ENCODE measurements around the gene STAT6. TPM values are rescaled to one million over a fixed set of nuclear protein-coding genes. Genes with fewer than 3 reads are reported as not detected.

STAT6 gene
- total RNA-seq, 2 donors from 2014 or later, result 52.7 to 82.4 TPM

- Histone ChIP-seq H3K27me3 (no peaks in the 10 kb centered on the region), H3K4me3 (no peak overlapping the region), H3K4me1 (no peaks in the 10 kb centered on the region), H3K27ac (no peak overlapping the region), H3K36me3 (replicated peaks in 1 of 2; ENCODE audit: insufficient read depth in 1 of 2, low read depth in 2 of 2) (peaks cover 0 to 1% of the 10 kb centered on the region in 2 donors), H3K9me3 (no peaks in the 10 kb centered on the region)
- ATAC-seq (no peak), DNase-seq (no peak)
- intact Hi-C loops (cut with DNase I), result no loop called here
- 86 to 95% methylated on average over 4 to 16 of the region's 16 CpGs for WGBS, 2 donors
- TF ChIP-seq, protein P1, sequence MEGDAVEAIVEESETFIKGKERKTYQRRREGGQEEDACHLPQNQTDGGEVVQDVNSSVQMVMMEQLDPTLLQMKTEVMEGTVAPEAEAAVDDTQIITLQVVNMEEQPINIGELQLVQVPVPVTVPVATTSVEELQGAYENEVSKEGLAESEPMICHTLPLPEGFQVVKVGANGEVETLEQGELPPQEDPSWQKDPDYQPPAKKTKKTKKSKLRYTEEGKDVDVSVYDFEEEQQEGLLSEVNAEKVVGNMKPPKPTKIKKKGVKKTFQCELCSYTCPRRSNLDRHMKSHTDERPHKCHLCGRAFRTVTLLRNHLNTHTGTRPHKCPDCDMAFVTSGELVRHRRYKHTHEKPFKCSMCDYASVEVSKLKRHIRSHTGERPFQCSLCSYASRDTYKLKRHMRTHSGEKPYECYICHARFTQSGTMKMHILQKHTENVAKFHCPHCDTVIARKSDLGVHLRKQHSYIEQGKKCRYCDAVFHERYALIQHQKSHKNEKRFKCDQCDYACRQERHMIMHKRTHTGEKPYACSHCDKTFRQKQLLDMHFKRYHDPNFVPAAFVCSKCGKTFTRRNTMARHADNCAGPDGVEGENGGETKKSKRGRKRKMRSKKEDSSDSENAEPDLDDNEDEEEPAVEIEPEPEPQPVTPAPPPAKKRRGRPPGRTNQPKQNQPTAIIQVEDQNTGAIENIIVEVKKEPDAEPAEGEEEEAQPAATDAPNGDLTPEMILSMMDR (IDR thresholded peaks at IDR 0.05), result no peak
- no peak for TF ChIP-seq POLR2A (IDR thresholded peaks at IDR 0.05)
Observed at GRCh38 chr12:57158186-57158585, 47.0 kb upstream of the STAT6 start.

GRCh38 chr12:57157588-57158173 lies 46.5 kb upstream of the STAT6 start:
- WGBS, 2 donors, result 80 to 95% methylated on average over 5 of the region's 5 CpGs
- Histone ChIP-seq H3K36me3 (replicated peaks in 1 of 2; ENCODE audit: insufficient read depth in 1 of 2, low read depth in 2 of 2) (peaks cover 0 to under 1% of the 10 kb centered on the region in 2 donors), H3K27ac (no peak overlapping the region), H3K4me3 (no peak overlapping the region), H3K9me3 (no peaks in the 10 kb centered on the region), H3K4me1 (no peaks in the 10 kb centered on the region), H3K27me3 (no peaks in the 10 kb centered on the region)
- no peak for ATAC-seq
- TF ChIP-seq POLR2A (IDR thresholded peaks at IDR 0.05), result no peak
- TF ChIP-seq, protein P1 (IDR thresholded peaks at IDR 0.05), result no peak
- DNase-seq, result peak in 1 of 4 donors; percentile 65
- intact Hi-C loops (cut with DNase I), result no loop called here

DNA sequence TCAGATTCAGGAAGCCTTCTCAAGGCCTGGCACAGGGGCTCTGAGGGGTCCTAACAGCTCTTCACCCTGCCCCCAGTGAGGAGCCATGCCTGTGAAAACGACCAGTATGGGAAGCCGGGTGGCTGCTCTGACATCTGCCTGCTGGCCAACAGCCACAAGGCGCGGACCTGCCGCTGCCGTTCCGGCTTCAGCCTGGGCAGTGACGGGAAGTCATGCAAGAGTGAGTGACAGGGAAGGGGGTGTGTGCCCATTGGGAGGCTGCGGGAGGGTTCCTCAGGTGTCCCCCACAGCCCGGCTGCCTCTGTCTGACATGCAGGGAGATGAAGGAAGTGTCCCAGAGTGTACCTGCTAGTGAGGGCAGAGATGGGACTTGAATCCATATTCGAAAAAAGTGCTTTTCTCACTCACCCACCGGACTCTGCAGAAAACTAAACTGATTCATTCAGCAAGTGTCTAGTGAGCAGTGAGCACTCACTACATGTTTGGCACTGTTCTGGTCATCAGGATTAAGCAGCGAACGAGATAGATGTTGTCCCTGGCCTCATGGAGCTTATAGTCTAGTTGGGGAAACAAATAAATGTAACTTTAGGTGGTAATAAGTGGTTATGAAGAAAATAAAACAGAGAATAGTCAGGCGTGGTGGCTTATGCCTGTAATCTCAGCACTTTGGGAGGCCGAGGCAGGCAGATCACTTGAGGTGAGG lies 45.7 kb upstream of the STAT6 start:
- H3K4me3 ChIP-seq, result no peak overlapping the region
- DNase-seq (no peak), ATAC-seq (no peak)
- WGBS, 2 donors, result 74 to 91% methylated on average over 6 to 16 of the region's 16 CpGs
- no peaks in the 10 kb centered on the region for H3K27me3 ChIP-seq
- no peak overlapping the region for H3K27ac ChIP-seq
- TF ChIP-seq POLR2A (IDR thresholded peaks at IDR 0.05), result no peak
- TF ChIP-seq, protein P1 (IDR thresholded peaks at IDR 0.05), result no peak
- intact Hi-C loops (cut with DNase I), result no loop called here
- H3K9me3 ChIP-seq, result no peaks in the 10 kb centered on the region
- H3K4me1 ChIP-seq, result no peaks in the 10 kb centered on the region
- no peaks in the 10 kb centered on the region for H3K36me3 ChIP-seq (replicated peaks in 1 of 2; ENCODE audit: insufficient read depth in 1 of 2, low read depth in 2 of 2)

- no peaks in the 10 kb centered on the region for H3K36me3 ChIP-seq (replicated peaks in 1 of 2; ENCODE audit: insufficient read depth in 1 of 2, low read depth in 2 of 2)
- H3K4me3 ChIP-seq, result no peak overlapping the region
- 81 to 84% methylated on average over 4 to 5 of the region's 5 CpGs for WGBS, 2 donors
- no peaks in the 10 kb centered on the region for H3K27me3 ChIP-seq
- H3K27ac ChIP-seq, result no peak overlapping the region
- no peak for DNase-seq
- no peak for TF ChIP-seq POLR2A (IDR thresholded peaks at IDR 0.05)
- TF ChIP-seq, protein P1 (IDR thresholded peaks at IDR 0.05), result no peak
- H3K9me3 ChIP-seq, result no peaks in the 10 kb centered on the region
- ATAC-seq, result no peak
- H3K4me1 ChIP-seq, result peaks cover 4% of the 10 kb centered on the region
- intact Hi-C loops (cut with DNase I), result no loop called here
Observed at GRCh38 chr12:57154804-57155434, 43.8 kb upstream of the STAT6 start.
